ENCODE data around the gene IL15RA.

DNA sequence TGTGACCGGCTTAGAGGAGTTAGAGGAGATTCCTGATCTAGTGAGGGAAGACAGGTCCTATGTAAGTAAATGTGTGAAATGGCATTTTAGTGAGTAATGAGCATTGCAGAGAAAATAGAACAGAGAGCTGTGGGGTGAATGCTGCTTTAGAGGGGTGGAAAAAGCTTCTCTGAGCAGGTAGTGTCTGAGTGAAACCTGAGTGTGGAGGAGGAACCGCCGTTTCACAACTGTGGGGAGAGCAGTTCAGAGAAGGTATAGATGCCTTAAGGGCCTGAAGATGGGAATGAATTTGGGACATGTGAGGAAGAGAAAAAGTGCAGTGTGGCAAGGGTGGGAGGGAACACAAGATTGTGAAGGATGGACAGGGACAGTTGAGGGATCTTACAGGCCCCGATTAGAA lies 65.7 kb downstream of the IL15RA start:
- TF ChIP-seq CTCF (IDR thresholded peaks at IDR 0.05), result no peak
- no peak for TF ChIP-seq POLR2AphosphoS5 (IDR thresholded peaks at IDR 0.05)
- TF ChIP-seq POLR2A (IDR thresholded peaks at IDR 0.05), result no peak

Measured in gastroesophageal sphincter (tissue), 3 donors.